Activated CD4-positive, alpha-beta T cell treated with anti-CD3 and anti-CD28 coated beads for 24 hours (primary cell): Measurements from ENCODE around the gene TDRKH.
"Not testable (repeated sequence)": the region's sequence is repeated elsewhere in the genome, so short reads cannot be mapped to it uniquely, and the experiment has no call there.

ENCODE experiments used
- DNase-seq, 2 donors: peaks; one replicate each; pipeline ENCODE4 v3.0.0-alpha.2; 2020; ENCODE audit warnings: low read depth in 2 of 2

Gene TDRKH

DNA sequence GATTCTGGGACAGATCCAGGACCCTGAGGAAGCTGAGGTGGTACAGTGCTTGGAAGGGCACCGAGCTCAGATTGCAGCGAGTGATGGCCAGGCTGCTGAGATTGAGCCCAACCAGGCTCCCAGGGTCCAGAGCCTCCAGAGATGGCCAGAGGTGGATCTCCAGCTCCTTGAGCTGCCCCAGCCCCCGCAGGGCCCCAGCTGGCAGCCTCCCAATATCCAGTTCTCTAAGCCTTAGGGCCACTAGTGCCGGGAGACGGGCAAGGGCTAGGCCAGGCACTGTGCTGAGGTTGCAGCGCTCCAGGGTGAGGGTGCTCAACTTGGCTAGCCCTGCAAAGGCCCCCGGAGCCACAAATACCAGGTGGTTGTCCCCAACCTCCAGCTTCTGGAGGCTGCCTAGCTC lies 11.5 kb upstream of the TDRKH start:
- no peak for DNase-seq

DNA sequence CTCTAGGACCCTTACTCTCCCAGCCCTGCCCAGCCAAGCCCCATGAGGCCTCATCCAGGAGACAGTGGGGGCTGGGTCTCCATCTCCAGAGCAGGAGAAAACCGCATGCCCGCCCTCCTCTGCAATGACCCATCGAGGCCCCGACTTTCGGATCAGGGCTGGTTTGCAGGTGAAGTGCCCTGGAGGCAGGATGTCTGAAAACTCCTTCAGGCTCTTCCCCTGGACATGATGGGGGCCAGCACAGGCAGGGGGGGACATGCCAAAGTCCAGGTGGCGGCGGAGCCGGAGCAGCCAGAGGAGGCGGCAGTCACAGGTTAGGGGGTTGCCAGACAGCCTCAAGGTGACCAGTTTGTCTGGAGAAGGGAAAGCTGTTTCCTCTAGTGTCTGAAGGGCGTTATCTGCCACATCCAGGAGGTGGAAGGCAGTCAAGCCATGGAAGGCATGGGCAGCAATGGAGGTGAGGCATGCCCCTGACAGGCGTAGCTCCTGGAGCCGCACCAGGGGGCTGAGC lies 11.1 kb upstream of the TDRKH start:
- DNase-seq, result no peak

DNA sequence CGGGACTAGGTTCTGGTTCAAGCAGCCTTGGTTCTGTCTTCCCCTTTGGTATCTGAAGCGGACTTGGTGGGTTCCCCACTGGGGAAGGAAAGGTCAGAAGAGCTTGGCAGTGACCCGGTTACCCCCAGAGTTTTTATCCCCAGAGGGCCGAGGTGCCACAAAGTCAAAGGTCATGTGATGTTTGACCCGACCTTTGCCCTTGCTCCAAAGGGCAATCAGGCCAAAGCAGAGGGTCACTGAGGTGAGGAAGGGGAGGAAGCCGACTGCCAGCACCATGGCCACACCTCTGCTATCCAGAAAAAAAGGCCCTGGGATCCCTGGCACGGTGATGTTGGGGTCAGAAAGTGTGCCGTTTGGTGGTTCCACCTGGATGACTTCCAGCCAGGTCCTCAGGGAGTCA lies 10.5 kb upstream of the TDRKH start:
- DNase-seq, result no peak

DNA sequence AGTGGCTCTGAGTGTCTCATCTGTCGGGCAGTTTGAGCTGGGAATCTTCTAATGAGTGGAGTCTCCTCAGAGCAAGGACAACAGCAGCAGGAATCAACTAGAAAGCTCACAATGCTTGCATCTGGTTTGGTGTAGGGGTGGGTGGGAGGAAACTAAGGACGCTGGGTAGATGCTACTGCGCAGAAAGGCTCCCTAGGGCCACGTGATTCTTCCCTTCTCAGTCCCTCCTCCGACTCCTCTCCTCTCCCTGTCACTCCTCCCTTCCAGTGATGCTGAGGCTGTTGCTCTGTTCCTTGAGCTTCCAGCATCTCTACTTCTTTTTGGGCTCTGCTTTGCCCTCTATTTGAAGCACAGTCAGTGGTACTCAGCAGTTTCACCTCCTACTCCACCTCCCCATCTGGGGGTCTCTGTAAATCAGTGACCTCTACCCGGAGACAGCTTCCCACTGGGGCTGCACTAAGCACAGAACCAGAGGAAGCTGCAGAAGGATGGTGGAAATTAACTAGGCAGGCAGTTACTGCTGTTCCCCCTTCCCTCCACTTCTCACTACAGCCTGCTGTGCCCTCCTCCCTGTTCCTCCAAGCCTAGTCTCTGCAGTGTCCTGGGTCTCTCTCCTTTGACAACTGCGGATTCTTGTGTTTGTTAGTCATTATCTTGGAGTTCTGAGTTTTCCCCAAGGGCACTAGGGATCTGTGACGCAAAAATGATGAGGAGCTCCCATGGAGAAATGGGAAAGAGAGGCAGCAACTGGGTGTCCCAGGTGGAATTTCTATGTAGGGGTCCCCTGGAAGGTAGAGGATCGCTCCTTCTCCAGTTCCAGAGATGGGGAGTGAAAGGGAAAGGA lies 9.1 kb upstream of the TDRKH start:
- DNase-seq, result no peak

GRCh38 chr1:151798571-151798970 lies 8.3 kb upstream of the TDRKH start:
- no peak for DNase-seq

DNA sequence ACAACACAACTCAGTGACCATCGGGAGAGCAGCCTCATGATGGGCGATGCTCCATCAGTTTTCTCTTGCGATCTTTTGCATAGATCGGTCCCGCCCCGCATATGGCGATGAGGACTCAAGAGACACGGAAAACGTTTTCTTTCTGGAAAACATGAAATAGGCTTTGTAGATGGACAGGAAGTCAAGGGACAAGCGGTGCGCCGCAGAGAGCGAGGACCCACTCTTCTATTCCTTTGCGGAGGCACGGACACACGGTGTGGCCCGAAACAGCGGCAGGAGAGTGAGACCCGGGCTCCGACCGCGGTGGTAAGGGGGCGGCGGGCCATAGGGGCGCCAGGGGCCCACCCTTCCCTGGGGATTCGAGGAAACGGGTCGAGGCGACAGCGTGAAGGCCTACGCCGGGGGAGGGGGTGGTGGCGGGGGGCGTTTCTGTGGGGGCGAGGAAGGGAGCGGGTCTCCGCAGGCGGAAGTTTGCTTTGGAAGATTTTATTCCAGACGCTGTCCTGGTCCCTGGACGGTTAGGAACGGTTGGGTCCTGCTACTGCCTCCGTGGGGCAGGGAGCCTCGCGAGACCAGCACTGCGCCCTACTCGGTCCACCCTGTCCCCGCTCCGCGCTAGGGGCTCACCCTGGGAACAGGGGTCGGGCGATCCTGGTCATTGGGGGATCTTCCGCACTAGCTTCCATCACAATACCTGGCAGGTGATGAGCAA lies 796 bp upstream of the TDRKH start:
- DNase-seq, result no peak

DNA sequence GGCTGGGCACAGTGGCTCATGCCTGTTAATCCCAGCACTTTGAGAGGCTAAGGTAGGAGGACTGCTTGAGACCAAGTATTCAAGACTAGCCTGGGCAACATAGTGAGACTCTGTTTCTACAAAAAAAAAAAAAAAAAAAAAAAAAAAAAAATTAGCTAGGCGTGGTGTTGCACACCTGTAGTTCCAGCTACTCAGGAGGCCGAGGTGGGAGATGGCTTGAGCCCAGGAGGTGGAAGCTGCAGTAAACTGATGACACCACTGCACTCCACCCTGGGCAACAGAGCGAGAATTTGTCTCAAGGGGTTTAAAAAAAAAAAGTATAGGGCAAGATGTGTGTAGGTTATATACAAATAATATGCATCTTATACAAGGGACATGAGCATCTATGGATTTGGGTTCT lies 2.6 kb downstream of the TDRKH start:
- DNase-seq, result no peak

GRCh38 chr1:151783796-151784195 lies 6.5 kb downstream of the TDRKH start:
- DNase-seq, result no peak

DNA sequence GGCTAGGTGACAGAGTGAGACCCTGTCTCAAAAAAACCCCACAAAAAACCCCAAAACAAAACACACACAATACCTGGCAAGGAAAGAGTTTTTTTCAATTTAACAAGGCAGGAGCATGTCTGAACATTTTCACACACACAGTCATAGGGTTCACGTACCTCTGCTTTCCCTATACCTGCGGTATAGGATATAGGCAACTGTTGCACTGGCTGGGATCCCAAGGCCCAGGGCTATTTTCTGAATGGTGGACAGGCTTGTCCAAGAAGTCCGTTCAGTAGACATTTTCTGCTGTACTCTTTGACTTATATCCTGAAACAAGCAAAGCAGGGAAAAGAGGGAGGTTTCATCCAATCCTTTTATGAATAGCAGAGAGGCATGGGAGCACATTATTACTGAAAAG lies 7.6 kb downstream of the TDRKH start:
- no peak for DNase-seq

DNA sequence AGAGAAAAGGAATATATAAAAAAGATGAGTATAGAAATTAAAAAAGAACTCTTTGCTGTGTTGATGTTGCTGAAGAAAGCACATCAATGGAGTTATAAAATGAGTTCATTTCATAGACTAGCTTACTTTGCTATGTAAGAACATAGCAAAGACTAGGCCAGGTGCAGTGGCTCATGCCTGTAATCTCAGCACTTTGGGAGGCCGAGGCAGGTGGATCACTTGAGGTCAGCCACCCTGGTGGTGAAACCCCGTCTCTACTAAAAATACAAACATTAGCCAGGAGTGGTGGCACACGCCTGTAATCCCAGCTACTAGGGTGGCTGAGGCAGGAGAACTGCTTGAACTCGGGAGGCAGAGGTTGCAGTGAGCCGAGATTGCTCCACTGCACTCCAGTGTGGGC lies 8.3 kb downstream of the TDRKH start:
- DNase-seq, result not testable (repeated sequence)

DNA sequence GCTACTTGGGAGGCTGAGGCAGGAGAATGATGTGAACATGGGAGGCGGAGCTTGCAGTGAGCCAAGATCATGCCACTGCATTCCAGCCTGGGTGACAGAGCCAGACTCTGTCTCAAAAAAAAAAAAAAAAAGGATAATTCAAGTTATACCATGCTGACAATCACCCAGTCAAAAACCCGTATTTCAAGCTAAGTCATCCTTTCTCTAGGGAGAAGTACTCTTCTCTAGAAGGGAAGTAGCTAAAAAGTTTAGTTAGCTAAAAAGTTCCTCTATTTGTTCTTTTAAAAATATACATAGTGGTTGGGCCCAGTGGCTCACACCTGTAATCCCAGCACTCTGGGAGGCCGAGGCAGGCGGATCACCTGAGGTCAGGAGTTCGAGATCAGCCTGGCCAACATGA lies 9.6 kb downstream of the TDRKH start:
- not testable (repeated sequence) for DNase-seq

DNA sequence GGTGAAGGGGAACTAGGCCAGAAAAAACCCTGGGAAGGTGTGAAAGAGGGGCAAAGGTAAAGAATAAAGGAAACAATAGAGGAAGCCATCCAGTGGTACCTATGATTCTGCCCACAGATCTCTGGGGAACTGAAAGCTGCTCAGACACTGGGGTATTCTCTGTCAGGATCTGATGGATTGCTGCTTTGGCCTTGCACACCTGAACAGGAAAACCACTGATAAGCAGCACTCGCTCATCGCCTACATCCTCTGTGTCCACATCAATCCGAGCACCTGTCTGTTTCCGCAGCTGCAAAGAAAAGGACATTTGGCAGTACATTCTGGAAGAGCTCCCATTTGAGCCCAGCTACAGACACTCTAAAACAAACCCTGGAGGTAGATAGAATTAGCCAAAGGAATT lies 10.4 kb downstream of the TDRKH start:
- DNase-seq, result no peak

- no peak for DNase-seq
Observed at GRCh38 chr1:151777317-151777716, 13.0 kb downstream of the TDRKH start.

DNA sequence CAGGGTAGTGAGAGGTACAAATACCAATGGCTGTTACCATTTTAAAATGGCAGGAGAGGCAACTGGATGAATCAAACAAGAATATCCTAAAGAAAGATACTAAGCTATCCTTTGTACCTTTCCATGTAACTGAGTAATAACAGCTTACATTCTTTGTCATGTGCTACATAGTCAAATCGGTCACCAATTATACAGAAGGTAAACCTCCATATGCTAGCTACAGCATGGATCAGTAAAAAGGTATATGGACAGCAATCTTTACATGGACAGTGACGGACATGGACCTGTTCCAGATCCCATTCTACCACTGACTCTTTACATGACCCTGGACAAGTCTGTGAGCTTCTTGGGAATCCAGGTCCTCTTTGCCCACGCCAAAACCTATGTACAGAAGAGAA lies 13.6 kb downstream of the TDRKH start:
- DNase-seq, result no peak

GRCh38 chr1:151775894-151776664 lies 14.2 kb downstream of the TDRKH start:
- no peak for DNase-seq

GRCh38 chr1:151774256-151774922 lies 15.9 kb downstream of the TDRKH start:
- DNase-seq, result no peak

DNA sequence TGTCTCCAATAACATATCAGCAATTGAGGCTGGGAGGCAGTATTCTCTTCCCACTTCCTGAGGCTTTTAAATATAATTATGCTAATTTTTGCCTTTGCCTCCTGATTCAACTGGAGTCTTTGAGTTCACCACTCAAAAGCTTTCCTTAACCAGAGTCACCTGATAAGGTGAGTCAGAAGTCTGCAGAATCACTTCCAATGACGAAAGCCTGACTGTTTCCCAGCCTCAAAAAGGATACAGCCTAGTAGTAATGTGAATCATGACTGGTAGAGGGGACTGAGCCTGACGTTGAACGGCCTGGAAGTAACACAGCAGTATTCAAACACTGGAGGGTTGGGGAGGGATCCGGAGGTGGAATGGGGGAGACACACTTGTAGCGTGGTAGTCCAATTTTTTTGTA lies 16.6 kb downstream of the TDRKH start:
- DNase-seq, result no peak

DNA sequence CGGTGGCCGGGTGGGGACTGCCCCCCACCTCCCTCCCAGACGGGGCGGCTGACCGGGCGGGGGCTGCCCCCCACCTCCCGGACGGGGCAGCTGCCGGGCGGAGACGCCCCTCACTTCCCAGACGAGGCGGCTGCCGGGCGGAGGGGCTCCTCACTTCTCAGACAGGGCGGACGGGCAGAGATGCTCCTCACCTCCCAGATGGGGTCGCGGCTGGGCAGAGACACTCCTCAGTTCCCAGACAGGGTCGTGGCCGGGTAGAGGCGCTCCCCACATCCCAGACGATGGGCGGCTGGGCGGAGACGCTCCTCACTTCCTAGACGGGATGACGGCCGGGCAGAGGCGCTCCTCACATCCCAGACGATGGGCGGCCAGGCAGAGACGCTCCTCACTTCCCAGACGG lies 21.0 kb downstream of the TDRKH start:
- not testable (repeated sequence) for DNase-seq

DNA sequence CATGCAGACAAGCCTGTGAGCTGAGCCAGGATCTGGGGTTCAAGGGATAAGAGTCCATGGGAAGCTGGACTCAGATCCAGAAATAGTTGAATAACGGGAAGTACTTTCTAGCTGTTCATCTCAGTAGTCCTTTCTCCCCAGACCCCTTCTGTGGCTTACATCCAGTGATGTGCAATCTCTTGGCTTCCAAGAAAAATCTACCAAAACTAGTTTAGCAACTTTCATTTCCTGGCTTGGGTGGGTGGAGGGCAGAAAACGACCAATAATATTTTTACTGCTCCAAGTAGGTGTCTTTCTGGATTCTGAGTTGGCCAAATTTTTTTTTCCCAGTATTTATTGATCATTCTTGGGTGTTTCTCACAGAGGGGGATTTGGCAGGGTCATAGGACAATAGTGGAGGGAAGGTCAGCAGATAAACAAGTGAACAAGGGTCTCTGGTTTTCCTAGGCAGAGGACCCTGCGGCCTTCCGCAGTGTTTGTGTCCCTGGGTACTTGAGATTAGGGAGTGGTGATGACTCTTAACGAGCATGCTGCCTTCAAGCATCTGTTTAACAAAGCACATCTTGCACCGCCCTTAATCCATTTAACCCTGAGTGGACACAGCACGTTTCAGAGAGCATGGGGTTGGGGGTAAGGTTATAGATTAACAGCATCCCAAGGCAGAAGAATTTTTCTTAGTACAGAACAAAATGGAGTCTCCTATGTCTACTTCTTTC lies 21.8 kb downstream of the TDRKH start:
- DNase-seq, result not testable (repeated sequence)

- no peak for DNase-seq
Observed at GRCh38 chr1:151763990-151764389, 26.3 kb downstream of the TDRKH start.
